Esophagus squamous epithelium (tissue), 4 donors: Measurements from ENCODE around the gene ZNF597.

Experiments used
- POLR2A ChIP-seq, 4 donors: fragments of 450-650 bp; IDR thresholded peaks; one replicate each; pipeline ENCODE4 v1.6.1; 2017; ENCODE audit warnings: antibody characterized with exemption in 4 of 4, mild to moderate bottlenecking in 4 of 4, moderate library complexity in 3 of 4
- TF ChIP-seq, protein P1 (sequence below), 6 experiments: fragments of 450-650 bp in 4 of 6; fragments of 200-600 bp in 2 of 6; sonication (generic) in 2 of 6; IDR thresholded peaks; one replicate each; pipeline ENCODE4 v1.5.1; 2016 to 2019; ENCODE audit warnings: antibody characterized with exemption in 6 of 6, mild to moderate bottlenecking in 4 of 6, moderate library complexity in 4 of 6

- no peak for TF ChIP-seq POLR2A (IDR thresholded peaks at IDR 0.05)
- TF ChIP-seq, protein P1, sequence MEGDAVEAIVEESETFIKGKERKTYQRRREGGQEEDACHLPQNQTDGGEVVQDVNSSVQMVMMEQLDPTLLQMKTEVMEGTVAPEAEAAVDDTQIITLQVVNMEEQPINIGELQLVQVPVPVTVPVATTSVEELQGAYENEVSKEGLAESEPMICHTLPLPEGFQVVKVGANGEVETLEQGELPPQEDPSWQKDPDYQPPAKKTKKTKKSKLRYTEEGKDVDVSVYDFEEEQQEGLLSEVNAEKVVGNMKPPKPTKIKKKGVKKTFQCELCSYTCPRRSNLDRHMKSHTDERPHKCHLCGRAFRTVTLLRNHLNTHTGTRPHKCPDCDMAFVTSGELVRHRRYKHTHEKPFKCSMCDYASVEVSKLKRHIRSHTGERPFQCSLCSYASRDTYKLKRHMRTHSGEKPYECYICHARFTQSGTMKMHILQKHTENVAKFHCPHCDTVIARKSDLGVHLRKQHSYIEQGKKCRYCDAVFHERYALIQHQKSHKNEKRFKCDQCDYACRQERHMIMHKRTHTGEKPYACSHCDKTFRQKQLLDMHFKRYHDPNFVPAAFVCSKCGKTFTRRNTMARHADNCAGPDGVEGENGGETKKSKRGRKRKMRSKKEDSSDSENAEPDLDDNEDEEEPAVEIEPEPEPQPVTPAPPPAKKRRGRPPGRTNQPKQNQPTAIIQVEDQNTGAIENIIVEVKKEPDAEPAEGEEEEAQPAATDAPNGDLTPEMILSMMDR (IDR thresholded peaks at IDR 0.05) = no peak
These were observed 16.2 kb upstream of the ZNF597 start for GRCh38 chr16:3459401-3460090.
